Activated T-helper 17 cell treated with anti-CD3 and anti-CD28 coated beads, Interleukin-2, amount 50 U/mL, for 72 hours (primary cell): ENCODE data around the gene ATRAID. TPM values are rescaled to one million over a fixed set of nuclear protein-coding genes. Genes with fewer than 3 reads are reported as not detected.

ENCODE experiments used
- ATAC-seq: fragments of 150-1000 bp; cut with Tn5 transposase; replicated peaks from 2 replicates; pipeline ENCODE4 v1.10.0; 2021; ENCODE audit warnings: mild to moderate bottlenecking, moderate library complexity
- H3K27ac Mint-ChIP-seq: one replicate; pipeline ENCODE4 v1.8.0; 2022; ENCODE audit warnings: mixed read lengths
- H3K27me3 Mint-ChIP-seq: one replicate; pipeline ENCODE4 v1.8.0; 2022; ENCODE audit warnings: mixed read lengths
- H3K36me3 Mint-ChIP-seq: one replicate; pipeline ENCODE4 v1.8.0; 2022; ENCODE audit warnings: low read depth, mild to moderate bottlenecking, mixed read lengths
- H3K4me1 Mint-ChIP-seq: one replicate; pipeline ENCODE4 v1.8.0; 2022; ENCODE audit warnings: mixed read lengths
- H3K4me3 Mint-ChIP-seq: one replicate; pipeline ENCODE4 v1.8.0; 2022; ENCODE audit warnings: mild to moderate bottlenecking, mixed read lengths
- H3K9me3 Mint-ChIP-seq: one replicate; pipeline ENCODE4 v1.8.0; 2022; ENCODE audit warnings: mixed read lengths
- total RNA-seq, 2 donors: library from RNA; stranded (reverse); gene quantifications; one replicate each; pipeline ENCODE4 v1.2.3, GENCODE V29; 2022

Gene ATRAID
- total RNA-seq, 2 donors from 2014 or later: 45.9 to 59.2 TPM

GRCh38 chr2:27205206-27205605 lies 6.6 kb upstream of the ATRAID start:
- Mint-ChIP-seq H3K4me3 (no peak overlapping the region), H3K4me1 (peaks cover 34% of the 10 kb centered on the region), H3K36me3 (peaks cover 99% of the 10 kb centered on the region), H3K27ac (peak overlapping the region; percentile 31), H3K27me3 (no peaks in the 10 kb centered on the region), H3K9me3 (no peaks in the 10 kb centered on the region)
- ATAC-seq: no peak

- Mint-ChIP-seq H3K4me3 (no peak overlapping the region), H3K4me1 (peaks cover 34% of the 10 kb centered on the region), H3K27ac (peak overlapping the region; percentile 34), H3K9me3 (no peaks in the 10 kb centered on the region), H3K27me3 (no peaks in the 10 kb centered on the region), H3K36me3 (peaks cover 88% of the 10 kb centered on the region)
- ATAC-seq: no peak
Measured at GRCh38 chr2:27206346-27206745, 5.5 kb upstream of the ATRAID start.

GRCh38 chr2:27208486-27209050 lies 3.3 kb upstream of the ATRAID start:
- no peak for ATAC-seq
- Mint-ChIP-seq H3K9me3 (no peaks in the 10 kb centered on the region), H3K36me3 (peaks cover 69% of the 10 kb centered on the region), H3K27me3 (no peaks in the 10 kb centered on the region), H3K27ac (no peak overlapping the region), H3K4me1 (peaks cover 36% of the 10 kb centered on the region), H3K4me3 (no peak overlapping the region)

GRCh38 chr2:27209621-27210401 lies 2.0 kb upstream of the ATRAID start:
- Mint-ChIP-seq H3K36me3 (peaks cover 65% of the 10 kb centered on the region), H3K27ac (no peak overlapping the region)

GRCh38 chr2:27211241-27211942 lies 449 bp upstream of the ATRAID start:
- Mint-ChIP-seq H3K27ac (peak overlapping the region; percentile 98), H3K36me3 (peaks cover 61% of the 10 kb centered on the region), H3K9me3 (no peaks in the 10 kb centered on the region), H3K4me1 (peaks cover 26% of the 10 kb centered on the region), H3K4me3 (peak overlapping the region; percentile 98), H3K27me3 (no peaks in the 10 kb centered on the region)
- no peak for ATAC-seq

More at GRCh38 chr2:27209621-27210401, 2.0 kb upstream of the ATRAID start:
- Mint-ChIP-seq H3K9me3 (no peaks in the 10 kb centered on the region), H3K27me3 (no peaks in the 10 kb centered on the region), H3K4me1 (peaks cover 36% of the 10 kb centered on the region), H3K4me3 (peak overlapping the region; percentile 36)
- ATAC-seq: no peak

GRCh38 chr2:27212626-27213471 lies 1.0 kb downstream of the ATRAID start:
- H3K27me3 Mint-ChIP-seq: no peaks in the 10 kb centered on the region
- H3K36me3 Mint-ChIP-seq: peaks cover 62% of the 10 kb centered on the region
- peak overlapping the region; percentile 98 for H3K4me3 Mint-ChIP-seq
- peaks cover 26% of the 10 kb centered on the region for H3K4me1 Mint-ChIP-seq
- peak; percentile 31 for ATAC-seq
- no peaks in the 10 kb centered on the region for H3K9me3 Mint-ChIP-seq
- peak overlapping the region; percentile 98 for H3K27ac Mint-ChIP-seq

- peaks cover 59% of the 10 kb centered on the region for H3K36me3 Mint-ChIP-seq
- no peak overlapping the region for H3K4me3 Mint-ChIP-seq
- no peaks in the 10 kb centered on the region for H3K27me3 Mint-ChIP-seq
- H3K4me1 Mint-ChIP-seq: peaks cover 20% of the 10 kb centered on the region
- ATAC-seq: no peak
- no peaks in the 10 kb centered on the region for H3K9me3 Mint-ChIP-seq
- H3K27ac Mint-ChIP-seq: no peak overlapping the region
Measured at GRCh38 chr2:27214941-27215340, 3.1 kb downstream of the ATRAID start.

GRCh38 chr2:27216416-27217137 lies 4.7 kb downstream of the ATRAID start:
- peaks cover 18% of the 10 kb centered on the region for H3K4me1 Mint-ChIP-seq
- no peaks in the 10 kb centered on the region for H3K27me3 Mint-ChIP-seq
- peaks cover 72% of the 10 kb centered on the region for H3K36me3 Mint-ChIP-seq
- H3K4me3 Mint-ChIP-seq: peak overlapping the region; percentile 89
- no peak for ATAC-seq
- peak overlapping the region; percentile 83 for H3K27ac Mint-ChIP-seq
- no peaks in the 10 kb centered on the region for H3K9me3 Mint-ChIP-seq

GRCh38 chr2:27217173-27218121 lies 5.6 kb downstream of the ATRAID start, which contains the start of gene CAD:
Gene CAD, plus strand, starts transcription at chr2:27217369. Its CDS starts 183 bp downstream, at chr2:27217552.
- Mint-ChIP-seq H3K9me3 (no peaks in the 10 kb centered on the region), H3K4me3 (peak within 1 kb of the TSS; percentile 89), H3K27me3 (no peaks in the 10 kb centered on the region), H3K36me3 (peaks cover 81% of the 10 kb centered on the region), H3K27ac (peak within 1 kb of the TSS; percentile 83), H3K4me1 (peaks cover 18% of the 10 kb centered on the region)
- ATAC-seq: peak; percentile 91

GRCh38 chr2:27218614-27219013 lies 6.8 kb downstream of the ATRAID start:
- Mint-ChIP-seq H3K27ac (no peak overlapping the region), H3K36me3 (peaks cover 89% of the 10 kb centered on the region), H3K9me3 (no peaks in the 10 kb centered on the region), H3K4me1 (peaks cover 15% of the 10 kb centered on the region), H3K4me3 (peak overlapping the region; percentile 89), H3K27me3 (no peaks in the 10 kb centered on the region)
- ATAC-seq: no peak

GRCh38 chr2:27219091-27219490 lies 7.2 kb downstream of the ATRAID start:
- peak overlapping the region; percentile 89 for H3K4me3 Mint-ChIP-seq
- no peak for ATAC-seq
- no peak overlapping the region for H3K27ac Mint-ChIP-seq
- H3K9me3 Mint-ChIP-seq: no peaks in the 10 kb centered on the region
- H3K27me3 Mint-ChIP-seq: no peaks in the 10 kb centered on the region
- peaks cover 13% of the 10 kb centered on the region for H3K4me1 Mint-ChIP-seq
- peaks cover 89% of the 10 kb centered on the region for H3K36me3 Mint-ChIP-seq

- no peak for ATAC-seq
- Mint-ChIP-seq H3K36me3 (peaks cover 96% of the 10 kb centered on the region), H3K9me3 (no peaks in the 10 kb centered on the region), H3K4me1 (peaks cover 13% of the 10 kb centered on the region), H3K4me3 (no peak overlapping the region), H3K27me3 (no peaks in the 10 kb centered on the region), H3K27ac (peak overlapping the region; percentile 27)
Measured at GRCh38 chr2:27220091-27220490, 8.2 kb downstream of the ATRAID start.

GRCh38 chr2:27221166-27221565 lies 9.3 kb downstream of the ATRAID start:
- H3K27ac Mint-ChIP-seq: no peak overlapping the region
- ATAC-seq: no peak
- H3K27me3 Mint-ChIP-seq: no peaks in the 10 kb centered on the region
- peaks cover 13% of the 10 kb centered on the region for H3K4me1 Mint-ChIP-seq
- H3K36me3 Mint-ChIP-seq: peaks cover 97% of the 10 kb centered on the region
- no peaks in the 10 kb centered on the region for H3K9me3 Mint-ChIP-seq
- H3K4me3 Mint-ChIP-seq: no peak overlapping the region
